Vagina (tissue), 2 donors: ENCODE data around the gene PPFIA3.

ENCODE experiments used
- POLR2A ChIP-seq, 2 donors: fragments of 450-650 bp; IDR thresholded peaks; one replicate each; pipeline ENCODE4 v1.6.1; 2017; ENCODE audit warnings: antibody characterized with exemption in 2 of 2, mild to moderate bottlenecking in 2 of 2, moderate library complexity in 2 of 2
- POLR2AphosphoS5 ChIP-seq, 2 donors: sonication (generic); formaldehyde crosslinking; IDR thresholded peaks; one replicate each; pipeline ENCODE4 v1.9.0; 2017; ENCODE audit warnings: antibody characterized with exemption in 2 of 2, mild to moderate bottlenecking in 2 of 2, low read depth in 1 of 2; ENCODE audit not compliant: insufficient read depth in 1 of 2
- TF ChIP-seq, protein P1 (sequence below), 3 experiments: fragments of 450-650 bp in 2 of 3; fragments of 200-600 bp in 1 of 3; sonication (generic) in 1 of 3; IDR thresholded peaks; one replicate each; pipeline ENCODE4 v1.5.1; 2017 to 2019; ENCODE audit warnings: antibody characterized with exemption in 3 of 3, mild to moderate bottlenecking in 2 of 3, moderate library complexity in 2 of 3

- TF ChIP-seq, protein P1, sequence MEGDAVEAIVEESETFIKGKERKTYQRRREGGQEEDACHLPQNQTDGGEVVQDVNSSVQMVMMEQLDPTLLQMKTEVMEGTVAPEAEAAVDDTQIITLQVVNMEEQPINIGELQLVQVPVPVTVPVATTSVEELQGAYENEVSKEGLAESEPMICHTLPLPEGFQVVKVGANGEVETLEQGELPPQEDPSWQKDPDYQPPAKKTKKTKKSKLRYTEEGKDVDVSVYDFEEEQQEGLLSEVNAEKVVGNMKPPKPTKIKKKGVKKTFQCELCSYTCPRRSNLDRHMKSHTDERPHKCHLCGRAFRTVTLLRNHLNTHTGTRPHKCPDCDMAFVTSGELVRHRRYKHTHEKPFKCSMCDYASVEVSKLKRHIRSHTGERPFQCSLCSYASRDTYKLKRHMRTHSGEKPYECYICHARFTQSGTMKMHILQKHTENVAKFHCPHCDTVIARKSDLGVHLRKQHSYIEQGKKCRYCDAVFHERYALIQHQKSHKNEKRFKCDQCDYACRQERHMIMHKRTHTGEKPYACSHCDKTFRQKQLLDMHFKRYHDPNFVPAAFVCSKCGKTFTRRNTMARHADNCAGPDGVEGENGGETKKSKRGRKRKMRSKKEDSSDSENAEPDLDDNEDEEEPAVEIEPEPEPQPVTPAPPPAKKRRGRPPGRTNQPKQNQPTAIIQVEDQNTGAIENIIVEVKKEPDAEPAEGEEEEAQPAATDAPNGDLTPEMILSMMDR (IDR thresholded peaks at IDR 0.05), result no peak
- no peak for TF ChIP-seq POLR2A (IDR thresholded peaks at IDR 0.05)
- TF ChIP-seq POLR2AphosphoS5 (IDR thresholded peaks at IDR 0.05; ENCODE audit: insufficient read depth in 1 of 2, low read depth in 1 of 2), result no peak
Observed at GRCh38 chr19:49103331-49104085, 15.8 kb upstream of the PPFIA3 start.
